VCaP (cell line): Measurements from ENCODE around the gene NFKBIB.
"Not testable (repeated sequence)": the region's sequence is repeated elsewhere in the genome, so short reads cannot be mapped to it uniquely, and the experiment has no call there.

ENCODE experiments used
- H3K27ac ChIP-seq: fragments of 450-650 bp; 2 replicates; pipeline ENCODE4 v1.5.1; 2017
- TF ChIP-seq, protein P1 (sequence below): fragments of 450-650 bp; conservative IDR thresholded peaks from 2 replicates; pipeline ENCODE4 v1.5.1; 2017; ENCODE audit warnings: mild to moderate bottlenecking, moderate library complexity

The NFKBIB gene

DNA sequence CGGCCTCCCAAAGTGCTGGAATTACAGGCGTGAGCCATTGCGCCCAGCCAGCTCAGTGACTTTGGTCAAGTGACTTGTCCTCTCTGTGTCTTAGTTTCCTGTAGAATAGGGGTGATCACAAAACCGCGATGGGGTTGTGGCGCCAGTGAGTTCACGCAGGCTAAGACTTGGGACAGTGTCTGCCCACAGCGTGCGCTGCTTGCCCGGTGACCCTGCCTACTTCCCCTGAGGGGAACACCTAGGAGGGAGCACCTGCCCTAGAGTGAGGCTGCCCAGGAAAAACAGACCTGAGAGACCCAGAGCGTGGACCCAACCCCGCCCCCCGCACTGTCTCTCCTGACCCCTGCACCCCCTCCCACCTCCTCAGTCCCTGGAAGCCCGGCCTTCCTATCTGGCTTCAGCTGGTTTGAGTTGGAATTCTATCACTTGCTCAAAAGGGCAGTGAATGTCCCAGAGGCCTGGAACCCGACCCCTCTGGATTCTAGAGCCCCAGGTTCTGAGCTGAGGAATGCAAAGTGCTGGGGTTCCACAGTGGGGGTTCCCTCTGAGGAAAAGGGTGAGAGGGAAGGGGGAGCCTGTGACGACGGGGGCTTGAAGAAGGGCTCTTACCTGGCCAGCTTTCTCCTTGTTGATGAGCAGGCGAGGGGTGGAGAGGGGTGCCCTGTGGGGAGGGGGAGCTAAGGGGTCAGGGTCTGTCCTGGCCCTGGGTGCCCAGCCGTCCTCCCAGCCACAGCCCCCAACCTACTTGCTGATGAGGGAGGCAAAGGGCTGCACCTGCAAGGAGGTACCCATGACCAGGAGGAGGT is 19.5 kb upstream of the NFKBIB start:
- H3K27ac ChIP-seq, result no peak overlapping the region
- TF ChIP-seq, protein P1, sequence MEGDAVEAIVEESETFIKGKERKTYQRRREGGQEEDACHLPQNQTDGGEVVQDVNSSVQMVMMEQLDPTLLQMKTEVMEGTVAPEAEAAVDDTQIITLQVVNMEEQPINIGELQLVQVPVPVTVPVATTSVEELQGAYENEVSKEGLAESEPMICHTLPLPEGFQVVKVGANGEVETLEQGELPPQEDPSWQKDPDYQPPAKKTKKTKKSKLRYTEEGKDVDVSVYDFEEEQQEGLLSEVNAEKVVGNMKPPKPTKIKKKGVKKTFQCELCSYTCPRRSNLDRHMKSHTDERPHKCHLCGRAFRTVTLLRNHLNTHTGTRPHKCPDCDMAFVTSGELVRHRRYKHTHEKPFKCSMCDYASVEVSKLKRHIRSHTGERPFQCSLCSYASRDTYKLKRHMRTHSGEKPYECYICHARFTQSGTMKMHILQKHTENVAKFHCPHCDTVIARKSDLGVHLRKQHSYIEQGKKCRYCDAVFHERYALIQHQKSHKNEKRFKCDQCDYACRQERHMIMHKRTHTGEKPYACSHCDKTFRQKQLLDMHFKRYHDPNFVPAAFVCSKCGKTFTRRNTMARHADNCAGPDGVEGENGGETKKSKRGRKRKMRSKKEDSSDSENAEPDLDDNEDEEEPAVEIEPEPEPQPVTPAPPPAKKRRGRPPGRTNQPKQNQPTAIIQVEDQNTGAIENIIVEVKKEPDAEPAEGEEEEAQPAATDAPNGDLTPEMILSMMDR, result no peak

DNA sequence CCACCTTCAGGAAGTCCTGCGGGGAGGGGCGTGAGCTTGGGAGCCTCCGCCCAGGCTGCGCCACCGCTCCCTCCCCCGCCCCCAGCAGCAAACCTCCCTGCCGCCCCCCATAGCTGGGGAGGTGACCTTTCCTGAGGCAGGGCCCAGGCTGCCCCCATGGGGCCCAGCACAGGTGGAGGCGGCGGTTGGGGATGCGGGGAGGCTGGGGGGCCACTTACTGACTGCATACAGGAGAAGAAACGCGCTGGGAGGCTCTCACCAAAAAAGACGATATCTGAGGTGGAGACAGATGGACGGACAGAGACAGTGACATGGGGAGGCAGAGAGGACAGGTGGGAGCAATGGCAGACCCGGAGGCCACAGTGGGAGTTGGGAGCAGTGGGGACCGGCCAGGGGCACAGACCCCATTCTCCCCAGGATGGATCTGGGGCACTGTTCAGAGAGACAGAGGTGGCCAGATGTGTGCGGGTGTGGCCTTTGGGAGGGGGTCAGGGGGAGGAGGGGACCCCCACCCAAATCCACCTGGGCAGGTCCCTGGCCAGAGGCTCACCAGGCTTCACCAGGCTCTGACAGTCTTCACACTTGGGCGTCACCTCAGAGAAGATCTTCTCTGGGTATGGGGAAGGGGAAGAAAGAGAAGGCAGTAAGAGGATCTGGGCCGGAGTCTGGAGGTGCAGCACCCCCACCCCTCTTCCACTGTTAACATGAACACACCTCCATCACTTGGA is 18.7 kb upstream of the NFKBIB start:
- TF ChIP-seq, protein P1, result no peak
- H3K27ac ChIP-seq, result no peak overlapping the region

DNA sequence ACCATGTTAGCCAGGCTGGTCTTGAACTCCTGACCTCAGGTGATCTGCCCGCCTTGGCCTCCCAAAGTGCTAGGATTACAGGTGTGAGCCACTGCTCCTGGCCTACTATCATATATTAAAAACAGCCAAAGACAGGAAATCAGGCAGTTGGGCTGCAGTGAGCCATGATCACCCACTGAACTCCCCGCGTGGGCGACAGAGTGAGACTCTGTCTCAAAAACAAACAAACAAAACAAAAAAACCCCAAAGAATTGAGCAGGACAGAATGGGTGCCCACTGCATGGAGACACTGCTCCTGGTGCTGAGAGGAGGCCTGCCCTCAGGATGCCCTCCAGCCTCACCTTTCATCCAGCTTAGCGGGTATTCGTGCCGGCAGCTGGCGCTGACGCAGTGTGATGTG is 16.5 kb upstream of the NFKBIB start:
- TF ChIP-seq, protein P1, result no peak

DNA sequence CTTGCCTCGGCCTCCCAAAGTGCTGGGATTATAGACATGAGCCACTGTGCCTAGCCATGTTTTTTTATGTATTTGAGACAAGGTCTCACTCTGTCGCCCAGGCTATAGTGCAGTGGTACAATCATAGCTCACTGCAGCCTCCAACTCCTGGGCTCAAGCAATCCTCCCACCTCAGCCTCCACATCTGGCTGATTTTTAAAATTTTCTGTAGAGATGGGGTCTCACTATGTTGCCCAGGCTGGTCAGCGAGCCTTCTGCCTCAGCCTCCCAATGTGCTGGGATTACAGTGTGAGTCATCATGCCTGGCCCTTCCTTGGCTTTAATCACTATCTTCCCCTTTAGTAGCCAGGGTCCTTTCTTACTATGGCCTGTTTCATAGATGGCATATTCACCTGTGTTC is 15.1 kb upstream of the NFKBIB start:
- not testable (repeated sequence) for H3K27ac ChIP-seq

More for the DNA sequence above, 16.5 kb upstream of the NFKBIB start:
- H3K27ac ChIP-seq, result no peak overlapping the region

DNA sequence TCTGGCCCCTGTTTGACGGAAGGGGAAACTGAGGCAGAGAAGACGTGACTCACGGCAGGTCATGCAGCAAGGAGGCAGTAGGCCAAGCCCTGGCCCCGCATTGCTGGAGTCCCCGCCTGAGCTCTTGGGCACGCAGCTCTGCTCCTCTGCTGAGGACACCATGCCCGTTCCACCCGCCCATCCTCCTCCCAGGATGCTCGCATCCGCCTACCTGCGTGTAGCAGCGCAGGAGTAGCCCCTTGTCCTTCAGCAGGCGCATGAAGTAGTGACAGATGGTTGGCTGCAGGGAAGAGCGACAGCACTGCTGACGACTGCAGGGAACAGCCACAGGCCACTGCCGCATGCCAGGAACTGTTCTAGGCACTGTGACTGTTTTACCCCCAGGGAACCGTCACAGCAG is 10.9 kb upstream of the NFKBIB start:
- H3K27ac ChIP-seq, result no peak overlapping the region

DNA sequence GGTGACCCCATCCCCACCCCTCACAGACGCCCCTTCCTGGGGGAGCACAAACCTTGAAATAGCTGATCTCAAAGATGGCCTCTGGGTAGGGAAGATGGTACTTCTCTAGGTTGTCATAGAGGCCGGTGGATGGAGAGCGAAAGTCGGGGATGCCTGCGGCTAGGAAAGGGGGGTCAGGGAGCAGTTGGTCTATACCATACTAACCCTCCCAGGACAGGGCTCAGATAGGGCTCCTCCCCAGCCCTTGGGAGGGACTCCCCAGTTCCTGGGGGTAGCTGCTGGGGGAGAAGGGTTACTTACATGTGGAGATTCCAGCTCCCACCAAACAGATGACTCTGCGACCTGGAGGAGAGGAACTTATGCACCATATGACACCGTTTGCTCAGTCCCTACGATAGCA is 10.0 kb upstream of the NFKBIB start:
- no peak overlapping the region for H3K27ac ChIP-seq
- TF ChIP-seq, protein P1, result no peak

More for the DNA sequence above, 10.9 kb upstream of the NFKBIB start:
- TF ChIP-seq, protein P1, result no peak

DNA sequence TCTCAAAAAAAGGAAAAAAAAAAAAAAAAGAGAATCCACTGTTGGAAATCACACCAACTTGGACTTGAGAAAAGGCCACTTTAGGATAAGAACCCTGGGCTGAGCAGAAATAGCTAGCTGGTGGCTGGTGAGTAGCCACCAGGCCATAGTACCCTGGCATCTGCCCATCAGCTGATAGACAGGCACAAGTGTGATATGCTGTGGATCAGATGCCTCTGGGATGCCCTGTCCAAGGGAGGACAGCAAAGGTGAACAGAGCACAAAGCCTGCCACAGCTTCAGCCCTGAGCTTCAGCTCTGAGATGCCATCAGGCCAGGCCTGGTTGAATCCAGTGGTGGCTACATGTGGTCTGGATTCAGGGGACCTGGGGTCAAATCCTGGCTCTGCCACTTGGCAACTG is 9.1 kb upstream of the NFKBIB start:
- H3K27ac ChIP-seq, result no peak overlapping the region
- TF ChIP-seq, protein P1, result no peak

DNA sequence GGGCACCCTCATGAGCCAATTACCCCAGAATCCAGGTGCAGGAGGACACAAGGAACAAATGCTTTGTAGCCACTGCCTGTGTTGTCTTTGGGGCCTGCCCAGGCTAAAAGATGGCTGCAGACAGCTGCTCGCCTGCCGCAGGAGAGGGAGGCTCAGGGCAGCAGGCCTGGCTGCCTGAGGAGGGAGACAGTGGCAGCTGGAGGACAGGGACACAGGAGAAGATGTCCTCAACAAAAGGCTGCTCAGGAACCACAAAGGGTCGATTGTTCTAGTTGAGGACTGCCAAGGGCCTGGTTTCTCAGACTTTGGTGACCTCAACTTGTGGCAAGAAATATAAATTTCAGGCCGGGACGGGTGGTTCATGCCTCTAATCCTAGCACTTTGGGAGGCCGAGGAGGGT is 8.0 kb upstream of the NFKBIB start:
- TF ChIP-seq, protein P1, result no peak
- H3K27ac ChIP-seq, result no peak overlapping the region
